OCI-LY7 (cell line): ENCODE measurements around the gene IRGQ. TPM values are rescaled to one million over a fixed set of nuclear protein-coding genes. Genes with fewer than 3 reads are reported as not detected.
"Not testable (repeated sequence)": the region's sequence is repeated elsewhere in the genome, so short reads cannot be mapped to it uniquely, and the experiment has no call there.

ENCODE experiments used
- BruUV-seq: library from RNA; stranded (reverse); fragments of 400-500 nt; replicated peaks from 2 replicates; lab custom pipeline; 2021; lab: Mats Ljungman, UMichigan
- CTCF ChIA-PET: fragments of 300-600 bp; sonication (Branson Sonifier 250); formaldehyde crosslinking; loops from one replicate; lab custom pipeline; 2022; ENCODE audit warnings: antibody characterized with exemption; ENCODE audit not compliant: unreplicated experiment; lab: Charles Lee
- POLR2A ChIA-PET: fragments of 300-600 bp; sonication (Branson Sonifier 250); formaldehyde crosslinking; loops from one replicate; lab custom pipeline; 2022; ENCODE audit warnings: antibody characterized with exemption; lab: Charles Lee
- DNase-seq: peaks from one replicate; pipeline ENCODE4 v3.0.0-alpha.2; 2015; ENCODE audit warnings: low spot score
- H2AFZ ChIP-seq: fragments of 200-600 bp; sonication (generic), shearing (Covaris generic); 2 replicates; pipeline ENCODE4 v1.6.1; 2014; ENCODE audit warnings: mild to moderate bottlenecking, antibody characterized with exemption, low read length, moderate library complexity
- H3K27ac ChIP-seq: fragments of 200-600 bp; sonication (generic); 2 replicates; pipeline ENCODE4 v1.5.1; 2014; ENCODE audit warnings: mixed run types, low read depth, mild to moderate bottlenecking, moderate library complexity, low read length, inconsistent platforms; ENCODE audit not compliant: poor library complexity, severe bottlenecking
- H3K36me3 ChIP-seq: fragments of 200-600 bp; sonication (generic); 2 replicates; pipeline ENCODE4 v1.6.1; 2014; ENCODE audit warnings: mild to moderate bottlenecking, antibody characterized with exemption, low read length, moderate library complexity, mixed read lengths; ENCODE audit not compliant: insufficient read depth
- H3K4me1 ChIP-seq: fragments of 200-600 bp; sonication (generic); 2 replicates; pipeline ENCODE4 v1.5.1; 2014; ENCODE audit warnings: mild to moderate bottlenecking, low read length; ENCODE audit not compliant: insufficient read depth, poor library complexity, severe bottlenecking
- H3K4me2 ChIP-seq: fragments of 200-600 bp; sonication (generic); 2 replicates; pipeline ENCODE4 v1.6.1; 2014; ENCODE audit warnings: mild to moderate bottlenecking, low read length
- H3K4me3 ChIP-seq: fragments of 200-600 bp; sonication (generic); 2 replicates; pipeline ENCODE4 v1.5.1; 2014; ENCODE audit warnings: mild to moderate bottlenecking, low read depth, low read length; ENCODE audit not compliant: poor library complexity, severe bottlenecking
- H3K79me2 ChIP-seq: fragments of 200-600 bp; sonication (generic); 2 replicates; pipeline ENCODE4 v1.6.1; 2016; ENCODE audit warnings: low read depth, mild to moderate bottlenecking, low read length, moderate library complexity, mixed read lengths; ENCODE audit not compliant: insufficient read depth
- H3K9me2 ChIP-seq: fragments of 200-600 bp; sonication (generic); 2 replicates; pipeline ENCODE4 v1.6.1; 2016; ENCODE audit warnings: mild to moderate bottlenecking, low read length, mixed read lengths; ENCODE audit not compliant: insufficient read depth
- H3K9me3 ChIP-seq: fragments of 200-600 bp; sonication (generic); 2 replicates; pipeline ENCODE4 v1.6.1; 2014; ENCODE audit warnings: mild to moderate bottlenecking, mixed run types, low read length, mixed read lengths
- H4K20me1 ChIP-seq: fragments of 200-600 bp; sonication (generic); 2 replicates; pipeline ENCODE4 v1.6.1; 2014; ENCODE audit warnings: mild to moderate bottlenecking, antibody characterized with exemption, low read length, moderate library complexity, mixed read lengths; ENCODE audit not compliant: insufficient read depth
- CTCF ChIP-seq: fragments of 200-600 bp; sonication (generic); conservative IDR thresholded peaks from 2 replicates; pipeline ENCODE4 v1.5.1; 2014; ENCODE audit warnings: mild to moderate bottlenecking, antibody characterized with exemption, low read length, moderate library complexity, mixed read lengths
- EZH2phosphoT487 ChIP-seq: fragments of 200-600 bp; sonication (generic); IDR thresholded peaks from 2 replicates; pipeline ENCODE4 v1.6.1; 2018; ENCODE audit warnings: low read depth, borderline replicate concordance, mild to moderate bottlenecking, mixed run types, antibody characterized with exemption, low read length, moderate library complexity, mixed read lengths
- intact Hi-C: fragments of 100-400 bp; cut with micrococcal nuclease; formaldehyde crosslinking; loops from one replicate; pipeline ENCODE4 v1.10.0; 2022; ENCODE audit not compliant: unreplicated experiment
- total RNA-seq, 2 experiments: library from RNA; depleted of rRNA in 1 of 2; stranded (reverse); fragments of >200 nt in 1 of 2; shearing (Covaris generic) in 1 of 2; gene quantifications; 2 replicates each; pipeline ENCODE4 v1.2.3, GENCODE V29; 2014 to 2022

Gene IRGQ
- total RNA-seq, 2 experiments from 2014 or later, result 6.4 to 15.3 TPM

- Histone ChIP-seq H3K4me2 (no peak overlapping the region), H3K79me2 (no peaks in the 10 kb centered on the region), H3K36me3 (peaks cover 54% of the 10 kb centered on the region), H4K20me1 (no peaks in the 10 kb centered on the region), H3K9me2 (no peaks in the 10 kb centered on the region), H3K4me3 (no peak overlapping the region), H3K27ac (no peak overlapping the region), H3K4me1 (peaks cover 6% of the 10 kb centered on the region), H3K9me3 (no peaks in the 10 kb centered on the region), H2AFZ (no peak overlapping the region)
- POLR2A ChIA-PET, result no interaction called here
- intact Hi-C loops, result no loop called here
- TF ChIP-seq EZH2phosphoT487 (no peak), CTCF (no peak)
- DNase-seq, result no peak
- CTCF ChIA-PET, result no interaction called here
- no TSS peak for BruUV-seq
Measured at GRCh38 chr19:43606569-43607229, 10.8 kb upstream of the IRGQ start.

GRCh38 chr19:43605875-43606568 lies 10.1 kb upstream of the IRGQ start:
- H3K4me1 ChIP-seq, result peaks cover 6% of the 10 kb centered on the region
- BruUV-seq, result no TSS peak
- no peak overlapping the region for H3K4me3 ChIP-seq
- peaks cover 57% of the 10 kb centered on the region for H3K36me3 ChIP-seq
- H3K9me2 ChIP-seq, result no peaks in the 10 kb centered on the region
- H3K9me3 ChIP-seq, result no peaks in the 10 kb centered on the region
- H3K4me2 ChIP-seq, result no peak overlapping the region
- DNase-seq, result no peak
- H4K20me1 ChIP-seq, result no peaks in the 10 kb centered on the region
- no peaks in the 10 kb centered on the region for H3K79me2 ChIP-seq
- H2AFZ ChIP-seq, result no peak overlapping the region
- TF ChIP-seq EZH2phosphoT487 (no peak), CTCF (no peak)
- no peak overlapping the region for H3K27ac ChIP-seq
- CTCF ChIA-PET, result interaction anchor here (0.5 kb wide), 1 partner anchor 9 kb away, joined by 3 read pairs; no protein-coding TSS in a partner anchor
- intact Hi-C loops, result no loop called here
- POLR2A ChIA-PET, result no interaction called here

- H3K4me3 ChIP-seq, H3K4me2 ChIP-seq, BruUV-seq, H3K9me2 ChIP-seq, H4K20me1 ChIP-seq, H2AFZ ChIP-seq, intact Hi-C loops, DNase-seq, H3K9me3 ChIP-seq, POLR2A ChIA-PET, CTCF ChIA-PET, H3K27ac ChIP-seq: not testable (repeated sequence)
- Histone ChIP-seq H3K4me1 (peaks cover 18% of the 10 kb centered on the region), H3K36me3 (peaks cover 58% of the 10 kb centered on the region), H3K79me2 (peaks cover 30% of the 10 kb centered on the region)
Measured at GRCh38 chr19:43600326-43600725, 4.4 kb upstream of the IRGQ start.
